Measurements from ENCODE around the gene TOE1. TPM values are rescaled to one million over a fixed set of nuclear protein-coding genes. Genes with fewer than 3 reads are reported as not detected.

The TOE1 gene
- total RNA-seq, 2 donors from 2014 or later: 2.0 to 2.3 TPM

DNA sequence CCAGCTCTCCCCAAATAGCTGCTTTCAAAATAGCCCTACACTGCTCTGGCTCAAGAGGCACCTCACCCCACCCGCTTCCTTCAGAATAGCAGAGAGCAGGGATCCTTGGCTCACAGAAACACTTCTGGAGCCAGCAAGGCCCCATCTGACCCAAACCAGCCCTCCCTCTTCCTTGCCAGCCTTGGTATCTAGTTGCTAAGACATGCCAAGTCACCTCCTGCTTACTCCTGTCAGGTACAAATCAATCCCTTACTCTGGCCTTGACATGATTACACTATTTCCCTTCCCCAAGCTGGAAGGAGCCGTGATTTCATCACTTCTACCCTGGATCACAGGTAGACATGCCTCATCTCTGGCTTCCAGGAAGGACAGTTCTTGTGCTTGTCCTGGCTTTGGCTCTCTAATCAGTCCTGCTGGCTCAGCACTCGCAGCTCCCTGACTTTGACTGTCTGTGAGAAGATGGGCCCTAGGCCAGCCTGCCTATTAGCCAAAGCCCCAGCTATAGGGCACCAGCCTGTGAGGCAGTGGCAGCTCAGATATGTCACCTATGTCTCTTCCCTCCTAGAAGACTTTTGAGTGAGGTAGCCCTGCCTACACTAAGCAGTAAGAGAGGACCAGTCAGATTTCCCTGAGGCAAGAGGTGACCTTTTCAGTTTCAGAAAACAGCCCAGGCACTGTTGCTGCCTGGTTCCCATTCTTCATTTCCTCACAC lies 9.2 kb downstream of the TOE1 start:
- Histone ChIP-seq H3K4me1 (peaks cover 15% of the 10 kb centered on the region), H3K27ac (peak overlapping the region in 2 of 4 donors; percentile 4 to 51), H3K4me3 (no peak overlapping the region), H3K9me3 (no peaks in the 10 kb centered on the region), H3K27me3 (no peaks in the 10 kb centered on the region), H3K36me3 (replicated peaks in 1 of 2; ENCODE audit: insufficient read depth in 1 of 2, low read depth in 2 of 2) (no peaks in the 10 kb centered on the region)
- intact Hi-C loops (cut with DNase I): loop anchor here (10.0 kb wide), 1 partner anchor 226 kb away; no protein-coding TSS in a partner anchor
- ATAC-seq (peak; percentile 83), DNase-seq (peak; percentile 50 to 63 (median 60))
- TF ChIP-seq, protein P1, sequence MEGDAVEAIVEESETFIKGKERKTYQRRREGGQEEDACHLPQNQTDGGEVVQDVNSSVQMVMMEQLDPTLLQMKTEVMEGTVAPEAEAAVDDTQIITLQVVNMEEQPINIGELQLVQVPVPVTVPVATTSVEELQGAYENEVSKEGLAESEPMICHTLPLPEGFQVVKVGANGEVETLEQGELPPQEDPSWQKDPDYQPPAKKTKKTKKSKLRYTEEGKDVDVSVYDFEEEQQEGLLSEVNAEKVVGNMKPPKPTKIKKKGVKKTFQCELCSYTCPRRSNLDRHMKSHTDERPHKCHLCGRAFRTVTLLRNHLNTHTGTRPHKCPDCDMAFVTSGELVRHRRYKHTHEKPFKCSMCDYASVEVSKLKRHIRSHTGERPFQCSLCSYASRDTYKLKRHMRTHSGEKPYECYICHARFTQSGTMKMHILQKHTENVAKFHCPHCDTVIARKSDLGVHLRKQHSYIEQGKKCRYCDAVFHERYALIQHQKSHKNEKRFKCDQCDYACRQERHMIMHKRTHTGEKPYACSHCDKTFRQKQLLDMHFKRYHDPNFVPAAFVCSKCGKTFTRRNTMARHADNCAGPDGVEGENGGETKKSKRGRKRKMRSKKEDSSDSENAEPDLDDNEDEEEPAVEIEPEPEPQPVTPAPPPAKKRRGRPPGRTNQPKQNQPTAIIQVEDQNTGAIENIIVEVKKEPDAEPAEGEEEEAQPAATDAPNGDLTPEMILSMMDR (IDR thresholded peaks at IDR 0.05): no peak
- TF ChIP-seq POLR2A (IDR thresholded peaks at IDR 0.05): no peak
- WGBS, 2 donors: 26 to 46% methylated on average over 3 of the region's 3 CpGs

DNA sequence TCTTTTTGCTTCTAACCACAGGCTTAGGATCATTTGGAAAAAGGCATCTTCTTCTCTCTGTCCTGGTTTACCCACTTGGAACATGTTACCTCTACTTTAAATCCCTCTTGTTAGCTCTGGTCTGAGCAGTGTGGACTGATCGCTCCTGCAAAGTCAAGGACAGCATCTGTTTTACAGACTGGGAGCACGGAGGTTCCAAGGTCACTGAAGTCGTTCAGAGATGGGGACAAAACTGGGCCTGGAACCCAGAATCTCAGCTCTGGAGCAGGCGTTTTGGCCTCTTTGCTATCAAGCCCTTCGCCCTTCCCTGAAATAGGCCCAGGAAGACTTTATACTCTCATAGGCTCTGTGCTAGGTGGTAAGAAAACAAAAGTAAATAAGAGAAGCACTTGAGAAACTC lies 11.5 kb downstream of the TOE1 start:
- WGBS, 2 donors: 58 to 75% methylated on average over 5 of the region's 5 CpGs
- H3K27ac ChIP-seq: no peak overlapping the region
- H3K27me3 ChIP-seq: no peaks in the 10 kb centered on the region
- intact Hi-C loops (cut with DNase I): no loop called here
- H3K4me3 ChIP-seq: no peak overlapping the region
- H3K4me1 ChIP-seq: peaks cover 15% of the 10 kb centered on the region
- no peaks in the 10 kb centered on the region for H3K9me3 ChIP-seq
- ATAC-seq (no peak), DNase-seq (no peak)
- H3K36me3 ChIP-seq (replicated peaks in 1 of 2; ENCODE audit: insufficient read depth in 1 of 2, low read depth in 2 of 2): no peaks in the 10 kb centered on the region
- TF ChIP-seq POLR2A (IDR thresholded peaks at IDR 0.05): no peak
- TF ChIP-seq, protein P1 (IDR thresholded peaks at IDR 0.05): no peak

DNA sequence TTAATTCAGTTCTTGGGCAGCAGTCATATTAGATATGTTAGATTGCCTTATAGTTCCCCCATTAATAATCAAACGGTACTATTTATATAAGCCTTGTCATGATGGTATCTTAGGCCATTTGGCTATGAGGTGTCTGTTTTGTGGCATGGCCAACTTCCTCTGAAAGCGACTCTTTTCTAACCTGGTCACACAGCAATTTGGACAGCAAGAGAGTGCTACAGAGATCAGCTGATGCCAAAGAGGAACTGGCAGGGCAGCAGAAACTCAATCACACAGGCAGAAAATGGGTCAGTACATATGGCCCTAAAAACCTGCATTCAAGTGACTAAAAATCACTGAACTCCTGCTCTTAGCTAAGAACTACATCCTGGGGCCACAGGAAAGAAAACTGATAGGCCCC lies 13.7 kb downstream of the TOE1 start:
- no peak for ATAC-seq
- 81 to 87% methylated on average over 2 of the region's 2 CpGs for WGBS, 2 donors
- TF ChIP-seq POLR2A (IDR thresholded peaks at IDR 0.05): no peak
- TF ChIP-seq, protein P1 (IDR thresholded peaks at IDR 0.05): no peak

DNA sequence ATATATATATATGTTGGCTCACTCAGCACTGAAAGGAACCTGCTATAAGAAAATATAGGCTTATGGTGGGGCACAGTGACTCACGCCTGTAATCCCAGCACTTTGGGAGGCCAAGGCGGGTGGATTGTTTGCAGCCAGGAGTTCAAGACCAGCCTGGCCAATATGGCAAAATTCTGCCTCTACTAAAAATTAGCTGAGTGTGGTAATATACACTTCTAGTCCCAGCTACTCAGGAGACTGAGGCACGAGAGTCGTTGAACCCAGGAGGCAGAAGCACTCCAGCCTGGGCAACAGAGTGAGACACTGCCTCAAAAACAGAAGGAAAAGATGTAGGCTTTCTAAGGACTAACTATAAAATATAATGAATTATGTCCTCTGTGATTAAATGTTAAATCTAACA lies 14.9 kb downstream of the TOE1 start:
- intact Hi-C loops (cut with DNase I): no loop called here
- no peaks in the 10 kb centered on the region for H3K27me3 ChIP-seq
- H3K4me3 ChIP-seq: no peak overlapping the region
- no peak for ATAC-seq
- WGBS, 2 donors: 85 to 90% methylated on average over 4 of the region's 4 CpGs
- H3K4me1 ChIP-seq: peaks cover 2% of the 10 kb centered on the region
- TF ChIP-seq POLR2A (IDR thresholded peaks at IDR 0.05): no peak
- TF ChIP-seq, protein P1 (IDR thresholded peaks at IDR 0.05): no peak
- DNase-seq: no peak
- H3K36me3 ChIP-seq (replicated peaks in 1 of 2; ENCODE audit: insufficient read depth in 1 of 2, low read depth in 2 of 2): no peaks in the 10 kb centered on the region
- H3K27ac ChIP-seq: no peak overlapping the region
- H3K9me3 ChIP-seq: no peaks in the 10 kb centered on the region

More for the DNA sequence above, 13.7 kb downstream of the TOE1 start:
- Histone ChIP-seq H3K4me1 (peaks cover 9% of the 10 kb centered on the region), H3K36me3 (replicated peaks in 1 of 2; ENCODE audit: insufficient read depth in 1 of 2, low read depth in 2 of 2) (no peaks in the 10 kb centered on the region), H3K27ac (no peak overlapping the region), H3K9me3 (no peaks in the 10 kb centered on the region), H3K4me3 (no peak overlapping the region), H3K27me3 (no peaks in the 10 kb centered on the region)
- intact Hi-C loops (cut with DNase I): no loop called here
- no peak for DNase-seq

DNA sequence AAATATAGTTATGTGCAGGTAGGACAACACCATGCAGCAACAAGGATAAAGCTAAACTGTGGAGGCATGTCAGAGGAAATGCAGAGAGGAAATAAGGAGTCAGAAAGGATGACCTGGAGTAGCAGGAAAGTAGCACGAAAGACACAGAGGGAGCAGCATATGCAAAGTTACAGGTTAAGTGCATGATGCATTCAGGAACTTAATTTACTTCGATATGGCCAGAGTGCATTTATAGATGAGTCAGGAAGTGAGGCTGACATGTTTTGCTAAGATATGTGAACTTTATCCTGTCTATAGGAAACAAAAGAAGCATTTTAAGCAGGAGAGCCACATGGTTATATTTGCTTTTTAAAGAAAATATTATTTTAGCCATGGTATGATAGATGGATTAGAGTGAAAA lies 15.7 kb downstream of the TOE1 start:
- H3K4me1 ChIP-seq: peaks cover 8% of the 10 kb centered on the region
- H3K36me3 ChIP-seq (replicated peaks in 1 of 2; ENCODE audit: insufficient read depth in 1 of 2, low read depth in 2 of 2): no peaks in the 10 kb centered on the region
- ATAC-seq (no peak), DNase-seq (no peak)
- intact Hi-C loops (cut with DNase I): no loop called here
- TF ChIP-seq POLR2A (IDR thresholded peaks at IDR 0.05): no peak
- TF ChIP-seq, protein P1 (IDR thresholded peaks at IDR 0.05): no peak
- no peaks in the 10 kb centered on the region for H3K9me3 ChIP-seq
- H3K27ac ChIP-seq: no peak overlapping the region
- 61 to 62% methylated on average over 2 of the region's 2 CpGs for WGBS, 2 donors
- no peak overlapping the region for H3K4me3 ChIP-seq
- H3K27me3 ChIP-seq: no peaks in the 10 kb centered on the region

Measured in body of pancreas (tissue), 4 donors.